ENCODE measurements around the gene RAB35.

RAB35 gene

GRCh38 chr12:120116441-120116791 lies at the start of gene RAB35:
Gene RAB35 (minus strand): TSS chr12:120116753. CDS start chr12:120116650, 103 bp downstream.
- no peak for DNase-seq

DNA sequence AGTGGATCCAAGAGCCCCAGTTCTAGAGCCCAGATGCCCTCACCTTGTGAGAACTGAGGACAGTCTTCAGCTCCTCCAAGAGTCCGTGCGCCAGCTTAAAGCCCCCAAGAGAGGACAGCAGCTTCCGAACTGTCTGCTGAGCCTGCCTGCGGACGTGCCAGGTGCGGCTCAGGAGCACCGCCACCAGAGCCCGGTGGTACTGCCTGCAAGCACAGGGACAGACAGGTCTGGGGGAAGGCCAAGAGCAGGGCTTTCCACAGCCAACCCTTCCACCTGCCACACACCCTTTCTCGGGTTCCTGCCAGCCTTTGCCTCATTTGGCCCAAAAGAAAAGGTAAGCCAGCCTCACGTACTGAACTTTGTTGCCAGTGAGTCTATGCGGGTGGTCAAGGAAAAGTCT lies 47.7 kb upstream of the RAB35 start:
- DNase-seq = no peak

GRCh38 chr12:120162763-120163162 lies 46.2 kb upstream of the RAB35 start:
- DNase-seq = no peak

- DNase-seq = no peak
Observed at GRCh38 chr12:120161852-120162251, 45.3 kb upstream of the RAB35 start.

DNA sequence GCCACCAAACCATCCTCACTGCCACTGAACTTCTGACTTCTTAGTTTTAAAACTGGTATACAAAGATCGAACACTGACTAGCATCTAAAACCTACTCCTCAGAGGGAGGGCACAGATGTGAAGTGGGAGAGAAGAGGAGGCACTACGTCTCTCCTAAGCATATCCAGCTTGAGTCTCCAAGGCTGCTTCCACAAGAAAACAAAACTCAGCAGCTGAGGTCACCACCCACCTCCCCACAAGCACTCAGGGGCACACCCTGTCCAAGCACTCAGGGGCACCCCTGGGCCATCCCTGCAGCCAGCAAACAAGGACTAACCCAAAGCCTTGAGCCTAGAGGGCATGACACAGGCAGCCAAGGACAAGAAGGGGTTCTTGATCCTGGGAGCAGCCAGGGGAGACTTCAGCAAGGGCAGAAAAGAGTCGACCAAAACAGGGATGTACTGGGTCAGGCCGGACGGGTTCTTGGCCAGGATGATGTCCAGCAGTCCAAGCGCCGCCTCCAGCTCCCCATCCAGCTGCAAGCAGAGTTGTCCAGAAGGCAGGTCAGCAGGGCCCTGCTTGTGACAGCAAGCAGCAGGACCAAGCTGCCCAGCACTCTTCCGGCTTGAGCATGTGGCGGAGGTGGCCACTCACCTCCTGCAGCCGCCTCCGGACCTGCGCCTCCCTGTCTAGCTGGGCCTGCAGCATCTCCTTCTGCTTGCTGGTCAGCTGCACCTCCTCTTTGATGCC lies 43.1 kb upstream of the RAB35 start:
- no peak for DNase-seq

DNA sequence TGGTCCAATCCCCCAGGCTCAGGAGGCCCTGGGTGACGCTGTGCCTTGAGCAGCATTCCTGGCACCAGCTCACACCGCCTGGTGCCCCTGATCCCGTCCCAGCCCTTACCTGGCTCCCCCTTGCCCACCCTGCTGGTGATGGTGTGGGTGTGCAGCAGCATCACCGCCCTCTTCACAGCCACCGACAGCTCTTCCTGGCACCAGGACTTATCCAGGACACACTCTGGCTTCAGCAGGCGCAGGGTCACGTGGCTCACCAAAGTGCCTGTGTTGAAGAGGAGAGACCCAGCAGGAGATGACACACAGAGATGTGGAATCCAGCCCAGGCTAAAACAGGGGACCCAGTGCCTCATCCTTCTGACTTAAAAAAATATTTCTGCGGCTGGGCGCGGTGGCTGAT lies 41.8 kb upstream of the RAB35 start:
- DNase-seq = no peak

DNA sequence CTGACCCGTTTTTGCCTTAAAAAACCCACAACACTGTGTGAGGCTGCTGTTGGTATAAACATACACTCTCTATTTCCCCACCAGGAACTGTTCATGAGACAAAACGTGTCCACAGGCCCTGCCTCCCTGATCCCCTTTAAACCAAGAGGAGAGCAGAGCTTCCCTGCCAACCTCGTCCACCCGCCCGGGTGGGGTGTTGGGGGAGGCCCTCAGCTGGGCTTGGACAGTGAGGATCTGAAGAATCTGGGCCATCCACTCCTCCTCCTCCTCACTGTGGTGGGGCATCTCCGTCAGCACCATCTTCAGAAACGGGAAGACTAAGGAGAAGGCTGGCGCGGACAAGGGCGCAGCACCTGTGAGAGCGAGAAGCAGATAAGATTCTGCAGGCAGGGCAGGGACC lies 41.1 kb upstream of the RAB35 start:
- no peak for DNase-seq

GRCh38 chr12:120156315-120157259 lies 40.0 kb upstream of the RAB35 start:
- DNase-seq = no peak

DNA sequence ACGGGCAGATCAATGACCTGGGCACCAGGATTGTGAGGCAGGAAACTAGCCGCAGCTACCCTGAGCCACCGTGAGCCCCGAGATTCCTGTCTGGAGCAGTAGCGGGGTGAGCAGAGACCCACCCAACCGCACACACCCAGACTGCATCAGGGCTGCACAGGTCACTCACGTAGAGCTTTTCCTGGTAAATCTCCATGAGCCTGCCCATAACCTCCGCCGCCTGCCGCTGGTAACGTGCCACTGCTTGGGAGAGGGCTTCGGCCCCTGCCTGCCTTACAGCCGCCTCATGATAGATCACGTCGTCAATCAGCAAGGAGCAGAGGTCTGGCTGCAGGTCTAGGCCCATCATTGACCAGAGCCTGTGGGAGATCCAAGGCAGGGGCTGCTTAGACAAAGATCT lies 38.5 kb upstream of the RAB35 start:
- no peak for DNase-seq

DNA sequence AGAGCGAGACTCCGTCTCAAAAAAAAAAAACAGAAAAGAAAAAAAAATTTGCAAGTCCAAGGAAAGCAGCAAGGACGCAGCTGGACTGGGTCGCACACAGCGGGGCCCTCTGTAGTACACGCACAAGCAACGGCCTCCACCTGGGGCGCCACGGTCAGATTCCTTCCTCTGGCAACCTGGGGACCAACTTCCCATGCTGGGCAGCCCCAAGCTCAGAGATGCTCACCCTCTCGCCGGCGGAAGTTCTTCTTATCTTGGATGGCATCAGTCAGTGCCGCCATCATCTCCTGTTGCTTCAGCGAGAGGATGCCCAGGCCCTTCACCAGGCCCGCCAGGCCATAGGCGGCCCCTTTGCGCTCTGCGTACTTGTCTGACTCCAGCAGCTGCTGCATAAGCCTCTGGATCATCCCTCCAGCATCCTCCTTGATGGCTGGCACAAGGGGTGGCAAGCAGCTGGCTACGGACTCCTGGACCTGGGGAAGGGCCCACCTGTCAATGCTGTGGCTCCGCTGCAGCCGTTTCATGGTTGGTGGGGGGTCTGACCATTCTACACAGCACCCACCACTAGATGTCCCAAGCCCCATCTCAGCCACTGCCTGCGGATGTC lies 34.5 kb upstream of the RAB35 start:
- DNase-seq = no peak

GRCh38 chr12:120148011-120148410 lies 31.5 kb upstream of the RAB35 start:
- no peak for DNase-seq

DNA sequence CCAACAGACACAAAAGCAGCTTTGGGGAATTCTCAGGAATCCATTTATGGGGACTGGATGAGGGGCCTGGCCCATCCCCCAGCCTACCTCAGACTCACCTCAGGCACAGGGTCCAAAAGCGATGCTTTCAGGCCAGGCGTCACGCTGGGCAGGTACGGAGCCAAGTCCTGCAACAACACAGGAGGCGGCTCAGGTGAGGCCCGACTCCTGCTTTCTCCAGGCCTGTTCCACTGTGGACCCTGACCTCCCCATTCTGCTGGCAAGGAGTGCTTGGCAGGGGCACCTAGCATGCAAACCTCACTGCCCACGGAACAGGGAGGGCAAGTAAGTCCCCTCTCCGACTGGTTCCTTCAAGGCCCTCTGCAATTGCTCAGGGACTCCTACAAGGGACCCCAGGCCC lies 28.6 kb upstream of the RAB35 start:
- no peak for DNase-seq

- no peak for DNase-seq
Observed at GRCh38 chr12:120144215-120144614, 27.7 kb upstream of the RAB35 start.

GRCh38 chr12:120142231-120142877 lies 25.8 kb upstream of the RAB35 start:
- DNase-seq = no peak

- DNase-seq = no peak
Observed at GRCh38 chr12:120141336-120141735, 24.8 kb upstream of the RAB35 start.

DNA sequence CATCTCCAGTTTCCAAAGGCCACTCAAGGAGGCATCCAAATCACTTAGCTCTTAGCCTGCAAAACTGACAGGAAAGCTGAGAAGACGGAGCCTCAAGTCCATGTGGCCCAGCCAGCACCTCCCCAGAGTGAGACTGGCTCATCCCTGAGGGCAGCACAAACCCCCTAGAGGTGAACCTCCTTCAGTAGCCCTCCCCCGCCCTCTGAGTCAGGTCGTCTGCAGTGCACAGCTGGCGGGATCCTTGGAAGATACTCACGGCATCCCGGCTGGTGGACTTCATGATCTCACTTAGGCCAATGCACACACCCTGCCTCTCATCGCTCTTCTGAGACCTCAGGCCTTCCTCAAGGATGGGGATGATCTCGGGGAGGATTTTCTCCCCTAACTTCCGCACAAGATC lies 24.1 kb upstream of the RAB35 start:
- DNase-seq = no peak

DNA sequence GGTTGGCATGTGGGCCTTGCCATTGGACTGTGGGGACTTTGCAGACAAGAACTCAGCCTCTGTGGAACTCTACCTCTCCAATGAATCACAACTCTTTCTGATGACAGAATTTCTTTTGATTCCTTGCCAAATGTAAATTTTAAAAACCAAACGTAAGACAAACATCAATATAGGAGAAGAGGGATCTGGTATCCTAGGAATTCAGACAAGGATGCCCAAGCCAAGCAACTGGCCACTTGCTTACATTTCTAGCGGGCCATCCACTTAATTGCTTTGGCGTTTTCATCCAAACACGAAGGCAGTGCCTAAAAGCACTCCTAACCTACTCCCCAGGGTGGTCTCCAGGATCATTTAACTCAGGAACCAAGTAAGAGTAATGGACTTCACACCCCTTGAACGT lies 23.4 kb upstream of the RAB35 start:
- DNase-seq = peak; percentile 52

GRCh38 chr12:120138366-120138765 lies 21.8 kb upstream of the RAB35 start:
- DNase-seq = no peak

GRCh38 chr12:120137833-120138232 lies 21.3 kb upstream of the RAB35 start:
- DNase-seq = no peak

- DNase-seq = no peak
Observed at GRCh38 chr12:120136093-120136770, 19.7 kb upstream of the RAB35 start.

DNA sequence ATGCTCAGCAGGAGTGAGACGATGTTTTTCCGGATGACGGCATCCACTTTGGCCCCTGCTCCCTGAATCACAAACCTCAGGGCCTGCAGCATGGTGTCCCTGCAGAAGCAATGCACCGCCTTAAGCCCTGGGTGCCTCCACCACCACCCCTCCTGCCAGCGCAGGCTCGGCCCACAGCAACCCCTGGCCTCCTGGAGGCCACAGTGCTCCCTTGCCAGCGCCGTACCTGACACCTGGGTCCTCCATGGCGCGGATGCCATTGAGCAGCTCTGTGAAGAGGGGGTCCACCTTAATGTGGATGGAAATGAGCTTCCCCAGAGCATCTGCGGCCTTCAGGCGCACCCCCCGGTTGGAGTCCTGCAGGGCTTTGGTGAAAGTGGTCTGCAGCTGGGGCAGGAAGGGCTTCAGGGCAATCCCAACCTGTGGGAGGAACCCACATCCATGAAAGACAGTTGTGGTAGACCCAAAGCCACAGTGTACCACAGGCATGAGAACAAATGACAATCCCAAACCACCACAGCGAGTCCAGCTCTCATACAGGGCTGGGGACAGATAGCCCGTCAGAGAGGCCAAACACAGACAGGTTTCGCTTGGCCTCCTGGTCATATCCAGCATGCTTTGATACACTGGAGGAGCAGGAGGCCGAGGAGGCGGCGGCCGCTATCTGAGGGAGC lies 17.9 kb upstream of the RAB35 start:
- DNase-seq = no peak

DNA sequence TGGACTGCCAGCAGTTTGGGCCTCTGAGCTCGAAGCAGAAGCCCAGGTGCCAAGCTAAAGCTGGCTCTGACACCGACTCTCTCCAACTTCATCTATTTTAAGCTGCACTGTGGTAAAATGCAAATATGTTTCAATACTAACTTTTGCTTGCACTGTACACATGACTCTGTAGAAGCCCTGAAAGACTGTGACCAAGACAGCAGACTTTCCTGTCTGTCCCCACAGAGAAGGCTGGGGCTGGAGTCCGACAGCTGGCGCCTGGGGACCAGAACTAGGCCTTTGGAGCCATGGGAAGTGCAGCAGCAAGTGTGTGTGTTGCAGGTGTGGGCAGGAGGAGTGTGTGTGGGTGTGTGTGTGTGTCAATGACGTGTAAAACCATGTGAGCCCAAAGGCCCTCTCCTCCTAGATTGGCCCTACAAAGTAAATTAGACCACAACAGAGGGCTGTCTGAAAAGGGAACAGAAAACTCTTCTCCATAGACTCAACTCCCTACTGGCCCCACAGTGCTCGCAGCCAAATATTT lies 16.4 kb upstream of the RAB35 start:
- DNase-seq = no peak
